ENCODE results near the gene MMP19. TPM values are rescaled to one million over a fixed set of nuclear protein-coding genes. Genes with fewer than 3 reads are reported as not detected.
A peak's percentile ranks its signal among the peaks of the same experiment; 100 is the strongest.

MMP19 gene
- total RNA-seq, 1 experiment from 2014 or later = 0.04 TPM

- H3K4me2 ChIP-seq (ENCODE audit: low read length) = peak overlapping the region; percentile 39
- TF ChIP-seq EZH2 (IDR thresholded peaks at IDR 0.05; ENCODE audit: low read length, unreplicated experiment) (no peak), EZH2phosphoT487 (IDR thresholded peaks at IDR 0.05; ENCODE audit: borderline replicate concordance, low read length) (no peak), CTCF (conservative IDR thresholded peaks at IDR 0.05; ENCODE audit: low read depth, low read length) (no peak)
- no peak overlapping the region for H3K9ac ChIP-seq (ENCODE audit: low read length)
- peaks cover 31% of the 10 kb centered on the region for H3K36me3 ChIP-seq (ENCODE audit: low read depth, low read length)
- peak overlapping the region; percentile 29; the same call in 1 of the 2 replicates for H3K4me3 ChIP-seq (ENCODE audit: low read length)
- no peak overlapping the region for H3K27ac ChIP-seq (ENCODE audit: low read length)
- intact Hi-C loops (cut with micrococcal nuclease) = no loop called here
- ChIA-PET POLR2A (ENCODE audit: unreplicated experiment) (no interaction called here), CTCF (no interaction called here)
- peaks cover 54% of the 10 kb centered on the region for H3K79me2 ChIP-seq (ENCODE audit: low read length)
- ATAC-seq (no peak), DNase-seq (no peak)
- H4K20me1 ChIP-seq (ENCODE audit: low read length) = no peaks in the 10 kb centered on the region
- no peaks in the 10 kb centered on the region for H3F3A ChIP-seq (ENCODE audit: low read length, unreplicated experiment)
- no peaks in the 10 kb centered on the region for H3K9me3 ChIP-seq (ENCODE audit: low read length)
- no peaks in the 10 kb centered on the region for H3K27me3 ChIP-seq (ENCODE audit: low read length)
- H3K4me1 ChIP-seq (ENCODE audit: insufficient read depth, low read length) = peaks cover 24% of the 10 kb centered on the region
- H3K9me2 ChIP-seq (replicated peaks; ENCODE audit: low read length) = no peaks in the 10 kb centered on the region
- BruUV-seq (replicated peaks) = no TSS peak
- H2AFZ ChIP-seq (ENCODE audit: low read length) = no peak overlapping the region
Measured at GRCh38 chr12:55824726-55825125, 18.0 kb downstream of the MMP19 start.

GRCh38 chr12:55823419-55823818, 19.3 kb downstream of the MMP19 start:
- CTCF ChIA-PET = interaction anchor here (0.6 to 0.9 kb wide), 2 partner anchors 30 to 85 kb away, joined by 4 to 5 read pairs; no protein-coding TSS in a partner anchor
- no peak overlapping the region for H3K4me2 ChIP-seq (ENCODE audit: low read length)

More at GRCh38 chr12:55823419-55823818, 19.3 kb downstream of the MMP19 start:
- ATAC-seq (no peak), DNase-seq (no peak)
- POLR2A ChIA-PET (ENCODE audit: unreplicated experiment) = no interaction called here
- no peaks in the 10 kb centered on the region for H3K27me3 ChIP-seq (ENCODE audit: low read length)
- no peak for TF ChIP-seq CTCF (conservative IDR thresholded peaks at IDR 0.05; ENCODE audit: low read depth, low read length)
- TF ChIP-seq EZH2phosphoT487 (IDR thresholded peaks at IDR 0.05; ENCODE audit: borderline replicate concordance, low read length) = no peak
- TF ChIP-seq EZH2 (IDR thresholded peaks at IDR 0.05; ENCODE audit: low read length, unreplicated experiment) = no peak
- H3F3A ChIP-seq (ENCODE audit: low read length, unreplicated experiment) = no peaks in the 10 kb centered on the region
- intact Hi-C loops (cut with micrococcal nuclease) = no loop called here
- no peaks in the 10 kb centered on the region for H3K9me3 ChIP-seq (ENCODE audit: low read length)
- H3K9me2 ChIP-seq (replicated peaks; ENCODE audit: low read length) = no peaks in the 10 kb centered on the region
- BruUV-seq (replicated peaks) = no TSS peak
- H4K20me1 ChIP-seq (ENCODE audit: low read length) = no peaks in the 10 kb centered on the region
- H3K9ac ChIP-seq (ENCODE audit: low read length) = no peak overlapping the region
- no peak overlapping the region for H2AFZ ChIP-seq (ENCODE audit: low read length)
- no peak overlapping the region for H3K4me3 ChIP-seq (ENCODE audit: low read length)
- H3K4me1 ChIP-seq (ENCODE audit: insufficient read depth, low read length) = peaks cover 27% of the 10 kb centered on the region
- peaks cover 38% of the 10 kb centered on the region for H3K36me3 ChIP-seq (ENCODE audit: low read depth, low read length)
- no peak overlapping the region for H3K27ac ChIP-seq (ENCODE audit: low read length)
- peaks cover 59% of the 10 kb centered on the region for H3K79me2 ChIP-seq (ENCODE audit: low read length)
